OCI-LY7 (cell line): ENCODE data around the gene SCARB1. TPM values are rescaled to one million over a fixed set of nuclear protein-coding genes. Genes with fewer than 3 reads are reported as not detected.

Experiments
- BruUV-seq: library from RNA; stranded (reverse); fragments of 400-500 nt; replicated peaks from 2 replicates; lab custom pipeline; 2021; lab: Mats Ljungman, UMichigan
- CTCF ChIA-PET: fragments of 300-600 bp; sonication (Branson Sonifier 250); formaldehyde crosslinking; loops from one replicate; lab custom pipeline; 2022; ENCODE audit warnings: antibody characterized with exemption; ENCODE audit not compliant: unreplicated experiment; lab: Charles Lee
- POLR2A ChIA-PET: fragments of 300-600 bp; sonication (Branson Sonifier 250); formaldehyde crosslinking; loops from one replicate; lab custom pipeline; 2022; ENCODE audit warnings: antibody characterized with exemption; lab: Charles Lee
- DNase-seq: peaks from one replicate; pipeline ENCODE4 v3.0.0-alpha.2; 2015; ENCODE audit warnings: low spot score
- H2AFZ ChIP-seq: fragments of 200-600 bp; sonication (generic), shearing (Covaris generic); 2 replicates; pipeline ENCODE4 v1.6.1; 2014; ENCODE audit warnings: mild to moderate bottlenecking, antibody characterized with exemption, low read length, moderate library complexity
- H3K27ac ChIP-seq: fragments of 200-600 bp; sonication (generic); 2 replicates; pipeline ENCODE4 v1.5.1; 2014; ENCODE audit warnings: mixed run types, low read depth, mild to moderate bottlenecking, moderate library complexity, low read length, inconsistent platforms; ENCODE audit not compliant: poor library complexity, severe bottlenecking
- H3K36me3 ChIP-seq: fragments of 200-600 bp; sonication (generic); 2 replicates; pipeline ENCODE4 v1.6.1; 2014; ENCODE audit warnings: mild to moderate bottlenecking, antibody characterized with exemption, low read length, moderate library complexity, mixed read lengths; ENCODE audit not compliant: insufficient read depth
- H3K4me1 ChIP-seq: fragments of 200-600 bp; sonication (generic); 2 replicates; pipeline ENCODE4 v1.5.1; 2014; ENCODE audit warnings: mild to moderate bottlenecking, low read length; ENCODE audit not compliant: insufficient read depth, poor library complexity, severe bottlenecking
- H3K4me2 ChIP-seq: fragments of 200-600 bp; sonication (generic); 2 replicates; pipeline ENCODE4 v1.6.1; 2014; ENCODE audit warnings: mild to moderate bottlenecking, low read length
- H3K4me3 ChIP-seq: fragments of 200-600 bp; sonication (generic); 2 replicates; pipeline ENCODE4 v1.5.1; 2014; ENCODE audit warnings: mild to moderate bottlenecking, low read depth, low read length; ENCODE audit not compliant: poor library complexity, severe bottlenecking
- H3K79me2 ChIP-seq: fragments of 200-600 bp; sonication (generic); 2 replicates; pipeline ENCODE4 v1.6.1; 2016; ENCODE audit warnings: low read depth, mild to moderate bottlenecking, low read length, moderate library complexity, mixed read lengths; ENCODE audit not compliant: insufficient read depth
- H3K9me2 ChIP-seq: fragments of 200-600 bp; sonication (generic); 2 replicates; pipeline ENCODE4 v1.6.1; 2016; ENCODE audit warnings: mild to moderate bottlenecking, low read length, mixed read lengths; ENCODE audit not compliant: insufficient read depth
- H3K9me3 ChIP-seq: fragments of 200-600 bp; sonication (generic); 2 replicates; pipeline ENCODE4 v1.6.1; 2014; ENCODE audit warnings: mild to moderate bottlenecking, mixed run types, low read length, mixed read lengths
- H4K20me1 ChIP-seq: fragments of 200-600 bp; sonication (generic); 2 replicates; pipeline ENCODE4 v1.6.1; 2014; ENCODE audit warnings: mild to moderate bottlenecking, antibody characterized with exemption, low read length, moderate library complexity, mixed read lengths; ENCODE audit not compliant: insufficient read depth
- EZH2phosphoT487 ChIP-seq: fragments of 200-600 bp; sonication (generic); IDR thresholded peaks from 2 replicates; pipeline ENCODE4 v1.6.1; 2018; ENCODE audit warnings: low read depth, borderline replicate concordance, mild to moderate bottlenecking, mixed run types, antibody characterized with exemption, low read length, moderate library complexity, mixed read lengths
- intact Hi-C: fragments of 100-400 bp; cut with micrococcal nuclease; formaldehyde crosslinking; loops from one replicate; pipeline ENCODE4 v1.10.0; 2022; ENCODE audit not compliant: unreplicated experiment
- total RNA-seq, 2 experiments: library from RNA; depleted of rRNA in 1 of 2; stranded (reverse); fragments of >200 nt in 1 of 2; shearing (Covaris generic) in 1 of 2; gene quantifications; 2 replicates each; pipeline ENCODE4 v1.2.3, GENCODE V29; 2014 to 2022
- TF ChIP-seq, protein P1 (sequence below): fragments of 200-600 bp; sonication (generic); conservative IDR thresholded peaks from 2 replicates; pipeline ENCODE4 v1.5.1; 2014; ENCODE audit warnings: mild to moderate bottlenecking, antibody characterized with exemption, low read length, moderate library complexity, mixed read lengths

Gene SCARB1
- total RNA-seq, 2 experiments from 2014 or later = 42.9 to 112 TPM

GRCh38 chr12:124742678-124743077 lies 121.0 kb downstream of the SCARB1 start:
- Histone ChIP-seq H4K20me1 (no peaks in the 10 kb centered on the region), H2AFZ (no peak overlapping the region), H3K36me3 (no peaks in the 10 kb centered on the region), H3K9me3 (no peaks in the 10 kb centered on the region), H3K4me1 (peaks cover 7% of the 10 kb centered on the region), H3K27ac (no peak overlapping the region), H3K79me2 (no peaks in the 10 kb centered on the region), H3K4me2 (no peak overlapping the region), H3K4me3 (no peak overlapping the region), H3K9me2 (no peaks in the 10 kb centered on the region)
- DNase-seq = no peak
- intact Hi-C loops = no loop called here
- POLR2A ChIA-PET = interaction anchor here (0.6 to 0.7 kb wide), 2 partner anchors 287 to 972 kb away, joined by 3 read pairs; no protein-coding TSS in a partner anchor
- TF ChIP-seq, protein P1, sequence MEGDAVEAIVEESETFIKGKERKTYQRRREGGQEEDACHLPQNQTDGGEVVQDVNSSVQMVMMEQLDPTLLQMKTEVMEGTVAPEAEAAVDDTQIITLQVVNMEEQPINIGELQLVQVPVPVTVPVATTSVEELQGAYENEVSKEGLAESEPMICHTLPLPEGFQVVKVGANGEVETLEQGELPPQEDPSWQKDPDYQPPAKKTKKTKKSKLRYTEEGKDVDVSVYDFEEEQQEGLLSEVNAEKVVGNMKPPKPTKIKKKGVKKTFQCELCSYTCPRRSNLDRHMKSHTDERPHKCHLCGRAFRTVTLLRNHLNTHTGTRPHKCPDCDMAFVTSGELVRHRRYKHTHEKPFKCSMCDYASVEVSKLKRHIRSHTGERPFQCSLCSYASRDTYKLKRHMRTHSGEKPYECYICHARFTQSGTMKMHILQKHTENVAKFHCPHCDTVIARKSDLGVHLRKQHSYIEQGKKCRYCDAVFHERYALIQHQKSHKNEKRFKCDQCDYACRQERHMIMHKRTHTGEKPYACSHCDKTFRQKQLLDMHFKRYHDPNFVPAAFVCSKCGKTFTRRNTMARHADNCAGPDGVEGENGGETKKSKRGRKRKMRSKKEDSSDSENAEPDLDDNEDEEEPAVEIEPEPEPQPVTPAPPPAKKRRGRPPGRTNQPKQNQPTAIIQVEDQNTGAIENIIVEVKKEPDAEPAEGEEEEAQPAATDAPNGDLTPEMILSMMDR = no peak
- TF ChIP-seq EZH2phosphoT487 = no peak
- BruUV-seq = no TSS peak
- CTCF ChIA-PET = no interaction called here

DNA sequence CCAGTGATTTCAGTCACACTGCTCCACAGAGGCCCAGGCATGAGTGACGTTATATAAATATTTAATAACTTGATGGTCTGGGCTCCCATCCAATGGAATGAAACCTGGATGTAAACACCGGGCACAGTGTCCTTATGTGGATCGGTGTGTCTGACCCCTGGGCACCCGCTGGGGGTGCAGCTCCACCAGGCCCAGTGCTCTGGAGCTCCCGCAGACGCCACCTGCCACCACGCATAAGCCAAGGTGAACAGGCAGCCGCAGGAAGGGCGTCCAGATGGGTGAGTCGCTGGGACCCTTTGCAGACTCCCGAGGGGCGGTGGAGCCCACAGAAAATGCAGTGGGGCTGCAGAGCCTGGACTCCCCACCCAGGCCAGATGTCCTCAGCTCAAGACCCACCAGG lies 121.6 kb downstream of the SCARB1 start:
- intact Hi-C loops = no loop called here
- Histone ChIP-seq H3K9me3 (no peaks in the 10 kb centered on the region), H3K79me2 (no peaks in the 10 kb centered on the region), H3K36me3 (no peaks in the 10 kb centered on the region), H2AFZ (no peak overlapping the region), H3K27ac (no peak overlapping the region), H3K9me2 (no peaks in the 10 kb centered on the region), H4K20me1 (no peaks in the 10 kb centered on the region), H3K4me2 (no peak overlapping the region), H3K4me3 (no peak overlapping the region), H3K4me1 (peaks cover 7% of the 10 kb centered on the region)
- CTCF ChIA-PET = no interaction called here
- BruUV-seq = no TSS peak
- TF ChIP-seq, protein P1 = no peak
- no peak for TF ChIP-seq EZH2phosphoT487
- no peak for DNase-seq
- POLR2A ChIA-PET = interaction anchor here (0.6 to 0.7 kb wide), 2 partner anchors 287 to 971 kb away, joined by 3 read pairs; no protein-coding TSS in a partner anchor

GRCh38 chr12:124741211-124741610 lies 122.5 kb downstream of the SCARB1 start:
- Histone ChIP-seq H3K36me3 (no peaks in the 10 kb centered on the region), H2AFZ (no peak overlapping the region), H3K79me2 (no peaks in the 10 kb centered on the region), H3K9me2 (no peaks in the 10 kb centered on the region), H4K20me1 (no peaks in the 10 kb centered on the region), H3K9me3 (no peaks in the 10 kb centered on the region), H3K4me2 (no peak overlapping the region), H3K4me1 (peaks cover 7% of the 10 kb centered on the region), H3K4me3 (no peak overlapping the region), H3K27ac (no peak overlapping the region)
- TF ChIP-seq, protein P1 = no peak
- no peak for TF ChIP-seq EZH2phosphoT487
- POLR2A ChIA-PET = interaction anchor here (0.7 to 1.0 kb wide), 2 partner anchors 20 to 139 kb away, joined by 3 to 4 read pairs; no protein-coding TSS in a partner anchor
- no TSS peak for BruUV-seq
- intact Hi-C loops = no loop called here
- no peak for DNase-seq
- CTCF ChIA-PET = no interaction called here
